OCI-LY7 (cell line): ENCODE results near the gene WWOX. TPM values are rescaled to one million over a fixed set of nuclear protein-coding genes. Genes with fewer than 3 reads are reported as not detected.
"Not testable (repeated sequence)": the region's sequence is repeated elsewhere in the genome, so short reads cannot be mapped to it uniquely, and the experiment has no call there.

Experiments used
- BruUV-seq: library from RNA; stranded (reverse); fragments of 400-500 nt; replicated peaks from 2 replicates; lab custom pipeline; 2021; lab: Mats Ljungman, UMichigan
- CTCF ChIA-PET: fragments of 300-600 bp; sonication (Branson Sonifier 250); formaldehyde crosslinking; loops from one replicate; lab custom pipeline; 2022; ENCODE audit warnings: antibody characterized with exemption; ENCODE audit not compliant: unreplicated experiment; lab: Charles Lee
- POLR2A ChIA-PET: fragments of 300-600 bp; sonication (Branson Sonifier 250); formaldehyde crosslinking; loops from one replicate; lab custom pipeline; 2022; ENCODE audit warnings: antibody characterized with exemption; lab: Charles Lee
- DNase-seq: peaks from one replicate; pipeline ENCODE4 v3.0.0-alpha.2; 2015; ENCODE audit warnings: low spot score
- H2AFZ ChIP-seq: fragments of 200-600 bp; sonication (generic), shearing (Covaris generic); 2 replicates; pipeline ENCODE4 v1.6.1; 2014; ENCODE audit warnings: mild to moderate bottlenecking, antibody characterized with exemption, low read length, moderate library complexity
- H3K27ac ChIP-seq: fragments of 200-600 bp; sonication (generic); 2 replicates; pipeline ENCODE4 v1.5.1; 2014; ENCODE audit warnings: mixed run types, low read depth, mild to moderate bottlenecking, moderate library complexity, low read length, inconsistent platforms; ENCODE audit not compliant: poor library complexity, severe bottlenecking
- H3K36me3 ChIP-seq: fragments of 200-600 bp; sonication (generic); 2 replicates; pipeline ENCODE4 v1.6.1; 2014; ENCODE audit warnings: mild to moderate bottlenecking, antibody characterized with exemption, low read length, moderate library complexity, mixed read lengths; ENCODE audit not compliant: insufficient read depth
- H3K4me1 ChIP-seq: fragments of 200-600 bp; sonication (generic); 2 replicates; pipeline ENCODE4 v1.5.1; 2014; ENCODE audit warnings: mild to moderate bottlenecking, low read length; ENCODE audit not compliant: insufficient read depth, poor library complexity, severe bottlenecking
- H3K4me2 ChIP-seq: fragments of 200-600 bp; sonication (generic); 2 replicates; pipeline ENCODE4 v1.6.1; 2014; ENCODE audit warnings: mild to moderate bottlenecking, low read length
- H3K4me3 ChIP-seq: fragments of 200-600 bp; sonication (generic); 2 replicates; pipeline ENCODE4 v1.5.1; 2014; ENCODE audit warnings: mild to moderate bottlenecking, low read depth, low read length; ENCODE audit not compliant: poor library complexity, severe bottlenecking
- H3K79me2 ChIP-seq: fragments of 200-600 bp; sonication (generic); 2 replicates; pipeline ENCODE4 v1.6.1; 2016; ENCODE audit warnings: low read depth, mild to moderate bottlenecking, low read length, moderate library complexity, mixed read lengths; ENCODE audit not compliant: insufficient read depth
- H3K9me2 ChIP-seq: fragments of 200-600 bp; sonication (generic); 2 replicates; pipeline ENCODE4 v1.6.1; 2016; ENCODE audit warnings: mild to moderate bottlenecking, low read length, mixed read lengths; ENCODE audit not compliant: insufficient read depth
- H3K9me3 ChIP-seq: fragments of 200-600 bp; sonication (generic); 2 replicates; pipeline ENCODE4 v1.6.1; 2014; ENCODE audit warnings: mild to moderate bottlenecking, mixed run types, low read length, mixed read lengths
- H4K20me1 ChIP-seq: fragments of 200-600 bp; sonication (generic); 2 replicates; pipeline ENCODE4 v1.6.1; 2014; ENCODE audit warnings: mild to moderate bottlenecking, antibody characterized with exemption, low read length, moderate library complexity, mixed read lengths; ENCODE audit not compliant: insufficient read depth
- EZH2phosphoT487 ChIP-seq: fragments of 200-600 bp; sonication (generic); IDR thresholded peaks from 2 replicates; pipeline ENCODE4 v1.6.1; 2018; ENCODE audit warnings: low read depth, borderline replicate concordance, mild to moderate bottlenecking, mixed run types, antibody characterized with exemption, low read length, moderate library complexity, mixed read lengths
- intact Hi-C: fragments of 100-400 bp; cut with micrococcal nuclease; formaldehyde crosslinking; loops from one replicate; pipeline ENCODE4 v1.10.0; 2022; ENCODE audit not compliant: unreplicated experiment
- total RNA-seq, 2 experiments: library from RNA; depleted of rRNA in 1 of 2; stranded (reverse); fragments of >200 nt in 1 of 2; shearing (Covaris generic) in 1 of 2; gene quantifications; 2 replicates each; pipeline ENCODE4 v1.2.3, GENCODE V29; 2014 to 2022
- TF ChIP-seq, protein P1 (sequence below): fragments of 200-600 bp; sonication (generic); conservative IDR thresholded peaks from 2 replicates; pipeline ENCODE4 v1.5.1; 2014; ENCODE audit warnings: mild to moderate bottlenecking, antibody characterized with exemption, low read length, moderate library complexity, mixed read lengths

The WWOX gene
- total RNA-seq, 2 experiments from 2014 or later, result 40.2 to 47.6 TPM

DNA sequence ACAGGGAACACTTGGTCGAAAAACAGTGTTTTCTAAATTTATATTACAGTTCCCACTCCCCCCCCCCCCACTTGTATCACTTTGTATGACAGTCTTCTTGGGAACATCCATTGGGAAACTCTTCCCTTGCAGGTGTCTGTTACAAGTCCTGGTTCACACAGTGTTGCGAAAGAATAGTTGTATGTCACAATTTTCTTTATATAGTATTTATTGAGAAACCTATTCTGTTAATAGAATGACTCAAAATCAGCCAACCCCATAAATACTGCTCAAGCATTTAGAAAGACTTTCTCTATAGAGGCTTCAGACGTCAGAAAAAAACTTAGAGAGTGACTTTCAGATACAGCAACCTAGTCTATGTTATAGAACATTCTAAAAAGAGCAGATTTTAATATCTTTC lies 414.4 kb downstream of the WWOX start:
- H3K4me2 ChIP-seq, result no peak overlapping the region
- ChIA-PET CTCF (no interaction called here), POLR2A (interaction anchor here (0.9 kb wide), 1 partner anchor 24 kb away, joined by 3 read pairs; no protein-coding TSS in a partner anchor)
- no peak overlapping the region for H2AFZ ChIP-seq
- H3K4me1 ChIP-seq, result no peaks in the 10 kb centered on the region
- TF ChIP-seq EZH2phosphoT487, result no peak
- no peak overlapping the region for H3K4me3 ChIP-seq
- H3K27ac ChIP-seq, result no peak overlapping the region
- BruUV-seq, result no TSS peak
- intact Hi-C loops, result no loop called here
- H4K20me1 ChIP-seq, result no peaks in the 10 kb centered on the region
- DNase-seq, result no peak
- H3K79me2 ChIP-seq, result no peaks in the 10 kb centered on the region
- no peaks in the 10 kb centered on the region for H3K9me2 ChIP-seq
- no peaks in the 10 kb centered on the region for H3K9me3 ChIP-seq
- no peaks in the 10 kb centered on the region for H3K36me3 ChIP-seq

DNA sequence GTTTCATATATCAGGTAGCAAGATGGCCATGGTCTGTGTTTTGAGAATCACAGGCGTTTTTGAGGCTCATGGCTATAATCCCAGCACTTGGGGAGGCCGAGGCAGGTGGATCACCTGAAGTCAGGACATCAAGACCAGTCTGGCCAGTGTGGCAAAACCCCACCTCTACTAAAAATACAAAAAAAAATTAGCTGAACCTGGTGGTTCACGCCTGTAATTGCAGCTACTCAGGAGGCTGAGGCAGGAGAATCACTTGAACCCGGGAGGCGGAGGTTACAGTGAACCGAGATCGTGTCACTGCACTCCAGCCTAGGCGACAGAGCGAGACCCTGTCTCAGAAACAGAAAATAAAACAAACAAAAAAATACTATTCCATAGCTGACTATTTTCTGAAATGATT lies 415.4 kb downstream of the WWOX start:
- BruUV-seq, H3K79me2 ChIP-seq, DNase-seq, H3K27ac ChIP-seq, H3K9me2 ChIP-seq, CTCF ChIA-PET, H3K4me1 ChIP-seq, intact Hi-C loops, H3K9me3 ChIP-seq, H2AFZ ChIP-seq, H3K4me2 ChIP-seq, H3K36me3 ChIP-seq, H3K4me3 ChIP-seq, POLR2A ChIA-PET, H4K20me1 ChIP-seq: not testable (repeated sequence)

DNA sequence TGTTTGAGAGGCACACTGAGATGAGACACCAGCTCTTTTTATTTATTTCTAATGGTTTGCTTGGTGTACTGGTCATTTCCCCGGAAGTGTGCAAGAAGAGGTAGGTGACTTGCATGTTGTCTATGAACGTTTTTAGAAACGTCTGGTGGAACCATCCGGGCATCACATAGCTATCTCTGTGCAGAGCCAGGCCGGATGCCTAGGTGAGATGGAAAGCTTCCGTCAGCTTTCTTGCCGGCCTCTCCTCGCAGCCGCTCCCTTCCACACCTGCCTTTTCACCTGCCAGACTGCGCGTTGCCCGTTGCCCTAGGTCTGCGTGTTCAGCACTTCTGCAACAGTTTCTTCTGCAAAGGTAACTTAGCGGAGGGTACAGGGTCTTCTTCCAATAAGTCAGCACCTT lies 416.0 kb downstream of the WWOX start:
- TF ChIP-seq, protein P1, sequence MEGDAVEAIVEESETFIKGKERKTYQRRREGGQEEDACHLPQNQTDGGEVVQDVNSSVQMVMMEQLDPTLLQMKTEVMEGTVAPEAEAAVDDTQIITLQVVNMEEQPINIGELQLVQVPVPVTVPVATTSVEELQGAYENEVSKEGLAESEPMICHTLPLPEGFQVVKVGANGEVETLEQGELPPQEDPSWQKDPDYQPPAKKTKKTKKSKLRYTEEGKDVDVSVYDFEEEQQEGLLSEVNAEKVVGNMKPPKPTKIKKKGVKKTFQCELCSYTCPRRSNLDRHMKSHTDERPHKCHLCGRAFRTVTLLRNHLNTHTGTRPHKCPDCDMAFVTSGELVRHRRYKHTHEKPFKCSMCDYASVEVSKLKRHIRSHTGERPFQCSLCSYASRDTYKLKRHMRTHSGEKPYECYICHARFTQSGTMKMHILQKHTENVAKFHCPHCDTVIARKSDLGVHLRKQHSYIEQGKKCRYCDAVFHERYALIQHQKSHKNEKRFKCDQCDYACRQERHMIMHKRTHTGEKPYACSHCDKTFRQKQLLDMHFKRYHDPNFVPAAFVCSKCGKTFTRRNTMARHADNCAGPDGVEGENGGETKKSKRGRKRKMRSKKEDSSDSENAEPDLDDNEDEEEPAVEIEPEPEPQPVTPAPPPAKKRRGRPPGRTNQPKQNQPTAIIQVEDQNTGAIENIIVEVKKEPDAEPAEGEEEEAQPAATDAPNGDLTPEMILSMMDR, result no peak
- no peak for TF ChIP-seq EZH2phosphoT487
- Histone ChIP-seq H3K9me3 (no peaks in the 10 kb centered on the region), H3K4me1 (no peaks in the 10 kb centered on the region), H3K79me2 (no peaks in the 10 kb centered on the region), H3K9me2 (no peaks in the 10 kb centered on the region), H3K4me3 (no peak overlapping the region), H3K27ac (no peak overlapping the region), H2AFZ (no peak overlapping the region), H4K20me1 (no peaks in the 10 kb centered on the region), H3K36me3 (no peaks in the 10 kb centered on the region), H3K4me2 (no peak overlapping the region)
- no peak for DNase-seq
- BruUV-seq, result no TSS peak
- ChIA-PET CTCF (no interaction called here), POLR2A (no interaction called here)
- intact Hi-C loops, result no loop called here
